DOHH2 (cell line): ENCODE data around the gene PIGZ.

Experiments
- EZH2phosphoT487 ChIP-seq: fragments of 200-600 bp; sonication (generic); IDR thresholded peaks from 2 replicates; pipeline ENCODE4 v1.6.1; 2017; ENCODE audit warnings: borderline replicate concordance, mild to moderate bottlenecking, antibody characterized with exemption, low read length, moderate library complexity, mixed read lengths
- TF ChIP-seq, protein P1 (sequence below): fragments of 200-600 bp; sonication (generic); IDR thresholded peaks from one replicate; pipeline ENCODE4 v1.5.1; 2014; ENCODE audit warnings: antibody characterized with exemption, mild to moderate bottlenecking, low read depth, low read length; ENCODE audit not compliant: poor library complexity, severe bottlenecking

DNA sequence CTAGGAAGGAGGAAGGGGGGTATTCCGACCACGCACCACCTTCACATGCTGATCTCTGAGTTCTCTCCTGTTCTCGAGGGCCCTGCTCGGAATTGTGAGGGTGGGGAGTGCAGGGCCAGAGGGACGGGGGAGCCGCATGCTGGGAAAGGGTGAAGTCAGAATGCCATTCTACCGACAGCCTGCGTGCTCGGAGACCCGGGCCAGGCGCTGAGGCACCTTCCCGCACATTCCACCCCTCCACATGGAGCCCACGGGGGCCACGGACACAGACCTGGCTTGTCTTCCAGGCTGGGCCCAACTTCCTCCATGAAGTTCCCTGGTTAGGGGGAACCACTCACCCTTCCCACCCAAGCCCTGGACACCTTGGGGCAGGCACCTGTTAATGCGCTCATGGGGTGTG lies 28.7 kb upstream of the PIGZ start:
- TF ChIP-seq, protein P1, sequence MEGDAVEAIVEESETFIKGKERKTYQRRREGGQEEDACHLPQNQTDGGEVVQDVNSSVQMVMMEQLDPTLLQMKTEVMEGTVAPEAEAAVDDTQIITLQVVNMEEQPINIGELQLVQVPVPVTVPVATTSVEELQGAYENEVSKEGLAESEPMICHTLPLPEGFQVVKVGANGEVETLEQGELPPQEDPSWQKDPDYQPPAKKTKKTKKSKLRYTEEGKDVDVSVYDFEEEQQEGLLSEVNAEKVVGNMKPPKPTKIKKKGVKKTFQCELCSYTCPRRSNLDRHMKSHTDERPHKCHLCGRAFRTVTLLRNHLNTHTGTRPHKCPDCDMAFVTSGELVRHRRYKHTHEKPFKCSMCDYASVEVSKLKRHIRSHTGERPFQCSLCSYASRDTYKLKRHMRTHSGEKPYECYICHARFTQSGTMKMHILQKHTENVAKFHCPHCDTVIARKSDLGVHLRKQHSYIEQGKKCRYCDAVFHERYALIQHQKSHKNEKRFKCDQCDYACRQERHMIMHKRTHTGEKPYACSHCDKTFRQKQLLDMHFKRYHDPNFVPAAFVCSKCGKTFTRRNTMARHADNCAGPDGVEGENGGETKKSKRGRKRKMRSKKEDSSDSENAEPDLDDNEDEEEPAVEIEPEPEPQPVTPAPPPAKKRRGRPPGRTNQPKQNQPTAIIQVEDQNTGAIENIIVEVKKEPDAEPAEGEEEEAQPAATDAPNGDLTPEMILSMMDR: no peak
- no peak for TF ChIP-seq EZH2phosphoT487
